B cell (primary cell): ENCODE measurements around the gene HTR7.

Experiments used
- CTCF ChIP-seq: fragments of 200-600 bp; IDR thresholded peaks from one replicate; pipeline ENCODE4 v1.8.0; 2022; ENCODE audit warnings: antibody characterized with exemption, mild to moderate bottlenecking
- EZH2 ChIP-seq: IDR thresholded peaks from 2 replicates; pipeline ENCODE4 v1.6.1; 2012; ENCODE audit warnings: borderline replicate concordance, low read depth, mild to moderate bottlenecking, moderate library complexity, low read length; ENCODE audit not compliant: insufficient read depth, poor library complexity, severe bottlenecking

- TF ChIP-seq CTCF: no peak
- TF ChIP-seq EZH2: no peak
Observed at GRCh38 chr10:90832111-90832510, 25.7 kb downstream of the HTR7 start.
